Measurements from ENCODE around the gene MEDAG. TPM values are rescaled to one million over a fixed set of nuclear protein-coding genes. Genes with fewer than 3 reads are reported as not detected.

The MEDAG gene
- polyA plus RNA-seq, 1 donor (not counting 4 experiments of a cell fraction or from before 2014, with no cell fraction given) = 0.03 TPM

DNA sequence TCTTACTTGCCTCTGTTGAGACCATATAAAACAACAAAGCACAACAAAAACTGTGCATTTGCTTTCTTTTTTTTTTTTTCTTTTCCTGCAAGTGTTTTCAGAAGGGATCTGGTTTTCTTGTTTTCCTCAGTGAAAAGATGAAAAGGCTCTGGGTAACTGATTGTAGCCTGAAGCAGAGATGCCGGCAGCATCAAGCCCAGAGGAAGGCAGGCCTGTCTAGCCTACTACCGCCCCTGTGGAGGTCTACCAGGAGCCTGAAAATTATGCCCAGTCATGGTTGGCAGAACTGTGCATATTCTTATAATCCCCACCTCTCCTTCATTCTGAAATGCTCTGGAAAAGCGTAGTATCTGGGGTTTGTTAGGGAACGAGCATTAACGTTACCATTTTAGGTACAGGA lies 32.6 kb upstream of the MEDAG start:
- Histone ChIP-seq H3K9me1 (ENCODE audit: control insufficient read depth, extremely low read depth, insufficient read depth, low read length) (no peaks in the 10 kb centered on the region), H3K4me3 (ENCODE audit: control insufficient read depth in 2 of 3, extremely low read depth in 1 of 3, insufficient read depth in 2 of 3, low read depth in 1 of 3, low read length in 3 of 3) (no peak overlapping the region), H2AFZ (ENCODE audit: control insufficient read depth, low read length) (no peak overlapping the region), H3K27me3 (ENCODE audit: control insufficient read depth, extremely low read depth, insufficient read depth, low read length) (no peaks in the 10 kb centered on the region), H3K4me2 (ENCODE audit: control insufficient read depth, extremely low read depth, insufficient read depth, low read depth, low read length) (no peak overlapping the region), H3K27ac (ENCODE audit: control insufficient read depth, insufficient read depth, low read length) (no peak overlapping the region), H3K9ac (ENCODE audit: control insufficient read depth, extremely low read depth, insufficient read depth, low read length) (no peak overlapping the region), H3K4me1 (ENCODE audit: control insufficient read depth, extremely low read depth, insufficient read depth, low read length) (no peaks in the 10 kb centered on the region), H4K20me1 (ENCODE audit: control insufficient read depth, extremely low read depth, insufficient read depth, low read length) (no peaks in the 10 kb centered on the region), H3K79me2 (ENCODE audit: control insufficient read depth, insufficient read depth, low read length) (no peaks in the 10 kb centered on the region), H3K36me3 (ENCODE audit: control insufficient read depth in 2 of 2, extremely low read depth in 1 of 2, insufficient read depth in 2 of 2, low read length in 2 of 2) (no peaks in the 10 kb centered on the region), H3K9me3 (ENCODE audit: control insufficient read depth, low read depth, low read length) (no peaks in the 10 kb centered on the region)
- no peak for FAIRE-seq
- TF ChIP-seq, protein P1, sequence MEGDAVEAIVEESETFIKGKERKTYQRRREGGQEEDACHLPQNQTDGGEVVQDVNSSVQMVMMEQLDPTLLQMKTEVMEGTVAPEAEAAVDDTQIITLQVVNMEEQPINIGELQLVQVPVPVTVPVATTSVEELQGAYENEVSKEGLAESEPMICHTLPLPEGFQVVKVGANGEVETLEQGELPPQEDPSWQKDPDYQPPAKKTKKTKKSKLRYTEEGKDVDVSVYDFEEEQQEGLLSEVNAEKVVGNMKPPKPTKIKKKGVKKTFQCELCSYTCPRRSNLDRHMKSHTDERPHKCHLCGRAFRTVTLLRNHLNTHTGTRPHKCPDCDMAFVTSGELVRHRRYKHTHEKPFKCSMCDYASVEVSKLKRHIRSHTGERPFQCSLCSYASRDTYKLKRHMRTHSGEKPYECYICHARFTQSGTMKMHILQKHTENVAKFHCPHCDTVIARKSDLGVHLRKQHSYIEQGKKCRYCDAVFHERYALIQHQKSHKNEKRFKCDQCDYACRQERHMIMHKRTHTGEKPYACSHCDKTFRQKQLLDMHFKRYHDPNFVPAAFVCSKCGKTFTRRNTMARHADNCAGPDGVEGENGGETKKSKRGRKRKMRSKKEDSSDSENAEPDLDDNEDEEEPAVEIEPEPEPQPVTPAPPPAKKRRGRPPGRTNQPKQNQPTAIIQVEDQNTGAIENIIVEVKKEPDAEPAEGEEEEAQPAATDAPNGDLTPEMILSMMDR (optimal IDR thresholded peaks at IDR 0.05 in 1 of 3, IDR thresholded peaks at IDR 0.05 in 1 of 3, conservative IDR thresholded peaks at IDR 0.05 in 1 of 3; ENCODE audit: extremely low read depth in 1 of 3, insufficient read depth in 2 of 3, low read length in 3 of 3) = no peak
- DNase-seq (ENCODE audit: low read depth, low spot score) = no peak
- dilution Hi-C loops (cut with MboI; ENCODE audit: extremely low pct_ligation_motif_present, low sequenced_read_pairs) = no loop called here

- FAIRE-seq = no peak
- no peaks in the 10 kb centered on the region for H3K9me1 ChIP-seq (ENCODE audit: control insufficient read depth, extremely low read depth, insufficient read depth, low read length)
- no peaks in the 10 kb centered on the region for H4K20me1 ChIP-seq (ENCODE audit: control insufficient read depth, extremely low read depth, insufficient read depth, low read length)
- H3K4me3 ChIP-seq (ENCODE audit: control insufficient read depth in 2 of 3, extremely low read depth in 1 of 3, insufficient read depth in 2 of 3, low read depth in 1 of 3, low read length in 3 of 3) = no peak overlapping the region
- no peak overlapping the region for H3K4me2 ChIP-seq (ENCODE audit: control insufficient read depth, extremely low read depth, insufficient read depth, low read depth, low read length)
- H3K27ac ChIP-seq (ENCODE audit: control insufficient read depth, insufficient read depth, low read length) = no peak overlapping the region
- no peak for DNase-seq (ENCODE audit: low read depth, low spot score)
- H3K4me1 ChIP-seq (ENCODE audit: control insufficient read depth, extremely low read depth, insufficient read depth, low read length) = no peaks in the 10 kb centered on the region
- no peak overlapping the region for H2AFZ ChIP-seq (ENCODE audit: control insufficient read depth, low read length)
- no peaks in the 10 kb centered on the region for H3K79me2 ChIP-seq (ENCODE audit: control insufficient read depth, insufficient read depth, low read length)
- dilution Hi-C loops (cut with MboI; ENCODE audit: extremely low pct_ligation_motif_present, low sequenced_read_pairs) = no loop called here
- no peak overlapping the region for H3K9ac ChIP-seq (ENCODE audit: control insufficient read depth, extremely low read depth, insufficient read depth, low read length)
- no peaks in the 10 kb centered on the region for H3K27me3 ChIP-seq (ENCODE audit: control insufficient read depth, extremely low read depth, insufficient read depth, low read length)
- no peak for TF ChIP-seq EZH2 (IDR thresholded peaks at IDR 0.05; ENCODE audit: low read length)
- TF ChIP-seq, protein P1 (optimal IDR thresholded peaks at IDR 0.05 in 1 of 3, IDR thresholded peaks at IDR 0.05 in 1 of 3, conservative IDR thresholded peaks at IDR 0.05 in 1 of 3; ENCODE audit: extremely low read depth in 1 of 3, insufficient read depth in 2 of 3, low read length in 3 of 3) = no peak
- no peaks in the 10 kb centered on the region for H3K36me3 ChIP-seq (ENCODE audit: control insufficient read depth in 2 of 2, extremely low read depth in 1 of 2, insufficient read depth in 2 of 2, low read length in 2 of 2)
- H3K9me3 ChIP-seq (ENCODE audit: control insufficient read depth, low read depth, low read length) = no peaks in the 10 kb centered on the region
These were observed 32.0 kb upstream of the MEDAG start for GRCh38 chr13:30874111-30874510.
